SU-DHL-6 (cell line): ENCODE results near the gene FSIP1.

Experiments used
- H2AFZ ChIP-seq: fragments of 200-600 bp; sonication (generic); 2 replicates; pipeline ENCODE4 v1.6.1; 2014; ENCODE audit warnings: low read depth, mild to moderate bottlenecking, moderate library complexity, mixed read lengths, antibody characterized with exemption, low read length; ENCODE audit not compliant: severe bottlenecking
- H3F3A ChIP-seq: fragments of 200-600 bp; shearing (Covaris generic); 2 replicates; pipeline ENCODE4 v1.6.0; 2016; ENCODE audit warnings: antibody characterized with exemption, mild to moderate bottlenecking; ENCODE audit not compliant: insufficient read depth
- H3K27ac ChIP-seq: fragments of 200-600 bp; sonication (generic); 2 replicates; pipeline ENCODE4 v1.5.1; 2016; ENCODE audit warnings: low read depth, mild to moderate bottlenecking, low read length, moderate library complexity, mixed read lengths
- H3K27me3 ChIP-seq: fragments of 200-600 bp; sonication (generic), shearing (Covaris generic); 2 replicates; pipeline ENCODE4 v1.6.0; 2014; ENCODE audit warnings: mild to moderate bottlenecking, low read length
- H3K36me3 ChIP-seq: fragments of 200-600 bp; sonication (generic); 2 replicates; pipeline ENCODE4 v1.6.1; 2014; ENCODE audit warnings: mild to moderate bottlenecking, low read length, mixed read lengths
- H3K4me2 ChIP-seq: fragments of 300-600, 200-600 bp; shearing (Covaris generic), sonication (generic); 2 replicates; pipeline ENCODE4 v1.6.0; 2014; ENCODE audit warnings: low read length, low read depth, mild to moderate bottlenecking; ENCODE audit not compliant: poor library complexity, severe bottlenecking
- H3K4me3 ChIP-seq: fragments of 200-600 bp; sonication (generic); 2 replicates; pipeline ENCODE4 v1.5.1; 2014; ENCODE audit warnings: antibody characterized with exemption, low read length, mild to moderate bottlenecking, mixed read lengths; ENCODE audit not compliant: insufficient read depth, poor library complexity, severe bottlenecking
- H3K79me2 ChIP-seq: fragments of 200-600 bp; sonication (generic); 2 replicates; pipeline ENCODE4 v1.6.1; 2014; ENCODE audit warnings: mild to moderate bottlenecking, low read length, moderate library complexity; ENCODE audit not compliant: insufficient read depth
- H3K9ac ChIP-seq: fragments of 200-600 bp; sonication (generic); 2 replicates; pipeline ENCODE4 v1.7.0; 2014; ENCODE audit warnings: mild to moderate bottlenecking, low read length
- H3K9me2 ChIP-seq: fragments of 200-600 bp; sonication (generic); replicated peaks from 2 replicates; pipeline ENCODE4 v1.6.1; 2014; ENCODE audit warnings: low read length; ENCODE audit not compliant: insufficient read depth
- H3K9me3 ChIP-seq: fragments of 200-600 bp; sonication (generic); 2 replicates; pipeline ENCODE4 v1.6.1; 2014; ENCODE audit warnings: low read length, mixed read lengths; ENCODE audit not compliant: insufficient read depth
- H4K20me1 ChIP-seq: fragments of 200-600 bp; sonication (generic); 2 replicates; pipeline ENCODE4 v1.6.1; 2014; ENCODE audit warnings: low read depth, mild to moderate bottlenecking, antibody characterized with exemption, low read length, moderate library complexity, mixed read lengths
- CTCF ChIP-seq: fragments of 200-600 bp; sonication (generic); IDR thresholded peaks from one replicate; pipeline ENCODE4 v1.5.1; 2017; ENCODE audit warnings: antibody characterized with exemption, mild to moderate bottlenecking, low read length, moderate library complexity; ENCODE audit not compliant: insufficient read depth, poor library complexity, severe bottlenecking
- EZH2phosphoT487 ChIP-seq: fragments of 200-600 bp; sonication (generic), shearing (Covaris generic); conservative IDR thresholded peaks from 2 replicates; pipeline ENCODE4 v1.6.1; 2018; ENCODE audit warnings: mild to moderate bottlenecking, antibody characterized with exemption, low read length, moderate library complexity, mixed read lengths

FSIP1 gene

DNA sequence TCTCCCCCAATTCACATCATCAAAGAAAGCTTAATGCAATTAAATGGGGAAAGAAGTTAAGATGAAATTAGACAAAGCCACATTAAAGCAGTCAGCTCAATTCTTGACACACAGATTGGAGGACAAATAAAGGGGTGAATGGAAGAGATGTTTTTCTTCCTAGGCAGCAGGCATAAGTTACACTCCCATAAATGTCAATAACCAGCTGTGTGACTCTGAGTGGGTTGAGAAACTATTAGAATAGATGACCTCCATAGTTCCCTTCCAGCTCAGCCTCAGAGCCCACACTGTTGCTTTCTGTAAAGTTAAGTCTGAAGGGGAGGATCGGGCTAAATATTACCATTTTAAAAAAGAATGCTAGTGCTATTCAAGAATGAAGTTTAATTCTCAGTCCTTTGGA is 130.8 kb downstream of the FSIP1 start:
- no peaks in the 10 kb centered on the region for H3K79me2 ChIP-seq
- no peak overlapping the region for H3K27ac ChIP-seq
- H3K36me3 ChIP-seq = no peaks in the 10 kb centered on the region
- H4K20me1 ChIP-seq = no peaks in the 10 kb centered on the region
- no peak overlapping the region for H3K4me3 ChIP-seq
- no peaks in the 10 kb centered on the region for H3K27me3 ChIP-seq
- no peak overlapping the region for H3K9ac ChIP-seq
- no peaks in the 10 kb centered on the region for H3K9me2 ChIP-seq
- H3F3A ChIP-seq = no peaks in the 10 kb centered on the region
- no peak overlapping the region for H3K4me2 ChIP-seq
- no peaks in the 10 kb centered on the region for H3K9me3 ChIP-seq
- TF ChIP-seq CTCF = no peak
- no peak for TF ChIP-seq EZH2phosphoT487
- H2AFZ ChIP-seq = no peak overlapping the region

- Histone ChIP-seq H3K36me3 (no peaks in the 10 kb centered on the region), H3K79me2 (no peaks in the 10 kb centered on the region), H3K9me2 (no peaks in the 10 kb centered on the region), H3K27me3 (no peaks in the 10 kb centered on the region), H3K9me3 (no peaks in the 10 kb centered on the region), H3K9ac (no peak overlapping the region), H4K20me1 (no peaks in the 10 kb centered on the region), H3K4me2 (no peak overlapping the region), H3F3A (no peaks in the 10 kb centered on the region), H3K4me3 (no peak overlapping the region), H3K27ac (no peak overlapping the region), H2AFZ (no peak overlapping the region)
- TF ChIP-seq EZH2phosphoT487 (no peak), CTCF (no peak)
Observed at GRCh38 chr15:39651295-39651694, 131.3 kb downstream of the FSIP1 start.

- Histone ChIP-seq H3K9me3 (no peaks in the 10 kb centered on the region), H3F3A (no peaks in the 10 kb centered on the region), H3K4me3 (no peak overlapping the region), H3K36me3 (no peaks in the 10 kb centered on the region), H3K27ac (no peak overlapping the region), H3K9ac (no peak overlapping the region), H3K4me2 (no peak overlapping the region), H3K9me2 (no peaks in the 10 kb centered on the region), H2AFZ (no peak overlapping the region), H4K20me1 (no peaks in the 10 kb centered on the region), H3K27me3 (no peaks in the 10 kb centered on the region), H3K79me2 (no peaks in the 10 kb centered on the region)
- TF ChIP-seq CTCF = no peak
- TF ChIP-seq EZH2phosphoT487 = no peak
Observed at GRCh38 chr15:39649757-39650156, 132.9 kb downstream of the FSIP1 start.

GRCh38 chr15:39646425-39646824 is 136.2 kb downstream of the FSIP1 start:
- Histone ChIP-seq H3K27ac (no peak overlapping the region), H2AFZ (no peak overlapping the region), H3K9ac (no peak overlapping the region), H3K36me3 (no peaks in the 10 kb centered on the region), H3K4me2 (no peak overlapping the region), H3K4me3 (no peak overlapping the region), H3K27me3 (no peaks in the 10 kb centered on the region), H4K20me1 (no peaks in the 10 kb centered on the region), H3K9me2 (no peaks in the 10 kb centered on the region), H3K79me2 (no peaks in the 10 kb centered on the region), H3K9me3 (no peaks in the 10 kb centered on the region), H3F3A (no peaks in the 10 kb centered on the region)
- TF ChIP-seq CTCF = no peak
- TF ChIP-seq EZH2phosphoT487 = no peak
